Measurements from ENCODE around the gene NUDT13. TPM values are rescaled to one million over a fixed set of nuclear protein-coding genes. Genes with fewer than 3 reads are reported as not detected.

The NUDT13 gene
- total and polyA plus RNA-seq, 8 donors = 1.4 to 7.9 (median 7.6) TPM

- Histone ChIP-seq H3K27me3 (no peaks in the 10 kb centered on the region), H3K36me3 (peaks cover 0 to 42% of the 10 kb centered on the region in 2 donors), H3K27ac (no peak overlapping the region), H3K9me3 (no peaks in the 10 kb centered on the region), H3K4me1 (peaks cover 6 to 56% of the 10 kb centered on the region in 2 donors), H3K4me3 (no peak overlapping the region)
- DNase-seq (no peak), ATAC-seq (no peak)
- intact Hi-C loops (cut with DNase I) = no loop called here
- TF ChIP-seq, protein P1, sequence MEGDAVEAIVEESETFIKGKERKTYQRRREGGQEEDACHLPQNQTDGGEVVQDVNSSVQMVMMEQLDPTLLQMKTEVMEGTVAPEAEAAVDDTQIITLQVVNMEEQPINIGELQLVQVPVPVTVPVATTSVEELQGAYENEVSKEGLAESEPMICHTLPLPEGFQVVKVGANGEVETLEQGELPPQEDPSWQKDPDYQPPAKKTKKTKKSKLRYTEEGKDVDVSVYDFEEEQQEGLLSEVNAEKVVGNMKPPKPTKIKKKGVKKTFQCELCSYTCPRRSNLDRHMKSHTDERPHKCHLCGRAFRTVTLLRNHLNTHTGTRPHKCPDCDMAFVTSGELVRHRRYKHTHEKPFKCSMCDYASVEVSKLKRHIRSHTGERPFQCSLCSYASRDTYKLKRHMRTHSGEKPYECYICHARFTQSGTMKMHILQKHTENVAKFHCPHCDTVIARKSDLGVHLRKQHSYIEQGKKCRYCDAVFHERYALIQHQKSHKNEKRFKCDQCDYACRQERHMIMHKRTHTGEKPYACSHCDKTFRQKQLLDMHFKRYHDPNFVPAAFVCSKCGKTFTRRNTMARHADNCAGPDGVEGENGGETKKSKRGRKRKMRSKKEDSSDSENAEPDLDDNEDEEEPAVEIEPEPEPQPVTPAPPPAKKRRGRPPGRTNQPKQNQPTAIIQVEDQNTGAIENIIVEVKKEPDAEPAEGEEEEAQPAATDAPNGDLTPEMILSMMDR (IDR thresholded peaks at IDR 0.05) = no peak
Measured at GRCh38 chr10:73163096-73163495, 52.8 kb downstream of the NUDT13 start.

DNA sequence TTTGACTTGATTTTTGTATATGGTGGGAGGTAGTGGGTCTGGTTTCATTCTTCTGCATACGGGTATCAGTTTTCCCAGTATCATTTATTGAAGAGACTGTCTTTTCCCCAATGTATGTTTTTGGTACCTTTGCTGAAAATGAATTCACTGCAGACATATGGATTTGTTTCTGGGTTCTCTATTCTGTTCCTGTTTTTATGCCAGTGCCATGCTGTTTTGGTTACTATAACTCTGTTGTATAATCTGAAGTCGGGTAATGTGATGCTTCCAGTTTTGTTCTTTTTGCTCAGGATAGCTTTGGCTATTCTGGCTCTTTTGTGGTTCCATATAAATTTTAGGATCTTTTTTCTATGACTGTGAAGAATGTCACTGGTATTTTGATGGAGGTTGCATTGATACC lies 56.7 kb downstream of the NUDT13 start:
- Histone ChIP-seq H3K27ac (peak overlapping the region in 1 of 2 donors; percentile 94), H3K4me1 (peaks cover 6 to 64% of the 10 kb centered on the region in 2 donors), H3K36me3 (peaks cover 0 to 20% of the 10 kb centered on the region in 2 donors), H3K4me3 (peak overlapping the region; percentile 79 to 95), H3K9me3 (no peaks in the 10 kb centered on the region), H3K27me3 (no peaks in the 10 kb centered on the region)
- TF ChIP-seq, protein P1 (IDR thresholded peaks at IDR 0.05) = no peak
- no peak for ATAC-seq
- intact Hi-C loops (cut with DNase I) = no loop called here
- no peak for DNase-seq

DNA sequence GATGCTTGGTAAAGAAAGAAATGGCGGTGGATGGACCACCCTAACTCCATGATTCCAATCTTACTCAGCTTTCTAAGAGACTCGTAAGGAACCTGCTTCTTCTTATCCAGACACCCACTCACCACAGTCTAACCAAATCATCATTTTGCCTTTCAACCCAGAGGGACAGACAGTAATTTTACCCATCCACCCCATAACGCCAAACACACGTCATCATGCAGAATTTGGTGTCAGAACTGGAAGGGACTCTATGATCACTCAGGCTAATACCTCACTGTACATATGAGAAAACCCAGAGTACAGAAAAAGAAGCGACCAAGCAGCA lies 57.2 kb downstream of the NUDT13 start:
- no peaks in the 10 kb centered on the region for H3K9me3 ChIP-seq
- H3K27me3 ChIP-seq = no peaks in the 10 kb centered on the region
- peak overlapping the region; percentile 79 to 95 for H3K4me3 ChIP-seq
- peak overlapping the region; percentile 94 to 95 for H3K27ac ChIP-seq
- intact Hi-C loops (cut with DNase I) = no loop called here
- TF ChIP-seq, protein P1 (IDR thresholded peaks at IDR 0.05) = no peak
- ATAC-seq (no peak), DNase-seq (no peak)
- H3K36me3 ChIP-seq = peaks cover 0 to 16% of the 10 kb centered on the region in 2 donors
- peaks cover 6 to 59% of the 10 kb centered on the region in 2 donors for H3K4me1 ChIP-seq

DNA sequence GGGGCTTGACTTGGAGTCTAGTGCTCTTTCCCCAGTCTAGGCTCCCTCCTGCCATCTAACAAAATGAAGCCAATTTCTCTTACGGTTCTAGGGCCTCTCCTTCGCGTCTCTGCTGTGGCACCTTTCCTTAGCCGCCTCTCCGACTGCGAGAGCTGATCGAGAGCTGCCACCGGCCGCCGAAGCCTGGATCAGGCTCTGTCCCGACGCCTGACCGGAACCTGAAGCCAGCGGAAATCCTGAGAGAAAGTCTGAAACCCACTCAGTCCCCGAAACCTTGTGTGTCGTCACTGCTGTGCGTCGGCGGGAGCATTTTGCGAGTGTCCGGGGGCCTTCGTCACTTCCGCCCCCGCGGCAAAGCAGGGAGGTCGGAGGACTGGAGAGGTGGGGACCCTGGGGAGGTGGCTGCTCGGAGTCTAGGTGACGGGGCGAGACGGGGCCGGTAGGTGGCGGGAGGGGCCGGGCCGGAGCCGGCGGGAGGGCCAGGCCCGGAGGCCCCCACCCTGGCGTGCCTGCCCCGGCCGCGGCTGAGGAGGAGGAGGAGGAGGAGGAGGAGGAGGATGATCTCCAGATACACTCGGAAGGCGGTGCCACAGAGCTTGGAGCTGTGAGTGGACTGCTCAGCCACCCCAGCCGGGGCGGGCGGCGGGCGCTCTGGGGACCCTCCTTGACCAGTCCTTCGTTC lies 57.7 kb downstream of the NUDT13 start, which contains the start of the genes ECD and FAM149B1:
TSS of gene ECD (minus strand) at position 226 of the 682 bp plus-strand sequence. CDS start 4,071 bp downstream, outside the sequence.
TSS of gene FAM149B1 (plus strand) at position 337 of the 682 bp plus-strand sequence. CDS start at position 558, 221 bp downstream.
- intact Hi-C loops (cut with DNase I) = no loop called here
- DNase-seq = peak; percentile 94 to 97 (median 96)
- H3K9me3 ChIP-seq = no peaks in the 10 kb centered on the region
- peak within 1 kb of the TSS; percentile 94 to 95 for H3K27ac ChIP-seq
- H3K4me3 ChIP-seq = peak within 1 kb of the TSS; percentile 79 to 95
- peaks cover 0 to 11% of the 10 kb centered on the region in 2 donors for H3K36me3 ChIP-seq
- peak; percentile 97 for ATAC-seq
- TF ChIP-seq, protein P1 (IDR thresholded peaks at IDR 0.05) = no peak
- peaks cover 6 to 54% of the 10 kb centered on the region in 2 donors for H3K4me1 ChIP-seq
- no peaks in the 10 kb centered on the region for H3K27me3 ChIP-seq

DNA sequence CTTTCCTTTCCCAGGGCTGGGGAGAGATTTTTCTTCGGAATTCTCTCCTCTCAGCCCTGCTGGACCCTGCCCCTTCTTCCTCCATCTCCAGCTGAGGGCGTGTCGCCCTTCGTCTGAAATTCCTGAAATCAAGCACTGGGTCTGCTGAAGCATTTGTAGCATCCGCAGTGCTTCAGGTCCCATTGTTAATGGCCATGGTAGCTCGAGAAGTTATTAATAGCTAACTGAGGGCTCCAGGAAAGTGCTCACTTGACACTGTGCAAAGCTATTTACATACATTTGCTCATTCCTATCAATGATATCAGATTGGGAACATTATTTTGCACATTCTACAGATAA lies 58.2 kb downstream of the NUDT13 start:
- TF ChIP-seq, protein P1 (IDR thresholded peaks at IDR 0.05) = no peak
- DNase-seq = no peak
- no peaks in the 10 kb centered on the region for H3K9me3 ChIP-seq
- H3K36me3 ChIP-seq = peaks cover 0 to 6% of the 10 kb centered on the region in 2 donors
- H3K27ac ChIP-seq = peak overlapping the region; percentile 94 to 95
- ATAC-seq = peak; percentile 44
- peak overlapping the region; percentile 79 to 95 for H3K4me3 ChIP-seq
- H3K4me1 ChIP-seq = peaks cover 6 to 49% of the 10 kb centered on the region in 2 donors
- intact Hi-C loops (cut with DNase I) = no loop called here
- H3K27me3 ChIP-seq = no peaks in the 10 kb centered on the region

All from left lung (tissue), 10 donors.